Stimulated activated CD4-positive, alpha-beta T cell treated with anti-CD3 and anti-CD28 coated beads, Interleukin-15, amount 100 ng/mL, for 48 hours (primary cell): ENCODE data around the gene PHLDA2.
A peak's percentile ranks its signal among the peaks of the same experiment; 100 is the strongest.
"Not testable (repeated sequence)": the region's sequence is repeated elsewhere in the genome, so short reads cannot be mapped to it uniquely, and the experiment has no call there.

ENCODE experiments used
- DNase-seq, 2 donors: peaks; one replicate each; pipeline ENCODE4 v3.0.0-alpha.2; 2020; ENCODE audit warnings: low read depth in 2 of 2

The PHLDA2 gene

DNA sequence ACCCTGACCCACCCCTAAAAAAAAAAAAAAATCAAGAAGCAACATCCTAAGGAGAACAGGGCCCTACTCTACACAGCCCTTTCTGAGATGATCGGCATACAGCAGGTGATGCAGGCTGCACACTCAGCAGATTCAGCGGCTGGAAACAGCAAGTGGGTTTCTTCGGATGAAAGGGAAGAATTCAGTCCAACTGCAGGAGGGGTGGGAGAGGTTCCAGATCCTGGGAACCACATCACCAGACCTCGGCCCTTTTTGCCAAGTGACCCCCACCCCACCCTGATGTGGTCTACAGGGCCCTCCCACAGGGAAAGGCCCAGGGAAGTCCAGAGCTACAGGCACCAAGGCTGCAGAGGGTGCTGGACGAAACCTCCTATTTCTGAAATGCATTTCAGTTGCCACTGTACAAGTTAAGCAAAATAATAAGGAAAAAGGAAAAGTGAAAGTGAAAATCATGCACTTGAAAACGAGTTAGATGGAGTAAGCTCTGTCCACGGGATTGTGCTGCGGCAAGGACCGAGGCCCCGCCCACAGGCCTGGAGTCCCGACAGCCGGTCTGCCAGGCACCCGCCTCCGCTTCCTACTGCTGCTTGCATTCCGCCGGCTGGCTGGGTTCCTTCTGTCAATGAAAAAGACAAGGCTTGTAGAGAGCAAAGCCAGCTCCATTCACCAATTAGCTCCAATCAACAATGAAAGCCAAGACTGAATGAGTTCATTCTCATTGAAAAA is 16.0 kb upstream of the PHLDA2 start:
- DNase-seq = peak in 1 of 2 donors; percentile 34

DNA sequence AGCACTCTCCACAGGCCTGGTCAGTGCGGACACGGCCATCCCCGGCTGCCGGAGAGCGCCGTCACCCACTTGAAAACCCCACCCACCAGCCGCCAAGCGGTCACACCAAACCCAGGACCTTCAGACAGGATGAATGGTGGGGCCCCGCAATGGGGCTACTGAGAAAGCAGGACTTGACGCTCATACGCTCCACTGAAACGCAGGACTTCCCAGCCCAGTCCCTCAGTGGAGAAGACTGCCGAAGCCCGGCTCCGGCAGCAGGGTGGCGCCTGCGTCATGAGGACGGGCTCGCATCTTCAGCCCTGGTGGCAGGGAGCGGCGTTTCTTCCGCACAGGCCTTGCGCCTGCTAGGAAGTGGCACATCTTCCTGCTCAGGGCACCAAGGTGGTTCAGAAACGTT is 15.3 kb upstream of the PHLDA2 start:
- no peak for DNase-seq

DNA sequence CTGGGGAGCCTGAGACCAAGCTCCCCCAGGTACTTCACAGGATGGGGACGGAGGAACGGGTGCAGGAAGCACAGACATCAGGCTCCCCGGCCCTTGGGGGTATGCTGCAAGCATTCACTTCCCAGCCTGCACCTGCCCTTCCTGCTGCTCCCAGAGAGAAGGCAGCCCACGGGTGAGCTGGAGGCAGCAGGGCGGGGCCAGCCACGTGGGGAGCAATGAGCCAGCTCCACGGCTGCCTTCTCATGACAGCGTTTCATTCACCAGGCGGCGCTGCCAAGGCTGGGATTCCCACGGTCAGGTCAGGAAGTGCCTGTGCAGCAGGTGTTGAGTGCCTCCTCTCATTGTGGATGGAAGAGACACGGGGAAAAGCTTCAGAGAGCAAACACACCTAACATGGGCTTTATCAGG is 14.5 kb upstream of the PHLDA2 start:
- DNase-seq = no peak

DNA sequence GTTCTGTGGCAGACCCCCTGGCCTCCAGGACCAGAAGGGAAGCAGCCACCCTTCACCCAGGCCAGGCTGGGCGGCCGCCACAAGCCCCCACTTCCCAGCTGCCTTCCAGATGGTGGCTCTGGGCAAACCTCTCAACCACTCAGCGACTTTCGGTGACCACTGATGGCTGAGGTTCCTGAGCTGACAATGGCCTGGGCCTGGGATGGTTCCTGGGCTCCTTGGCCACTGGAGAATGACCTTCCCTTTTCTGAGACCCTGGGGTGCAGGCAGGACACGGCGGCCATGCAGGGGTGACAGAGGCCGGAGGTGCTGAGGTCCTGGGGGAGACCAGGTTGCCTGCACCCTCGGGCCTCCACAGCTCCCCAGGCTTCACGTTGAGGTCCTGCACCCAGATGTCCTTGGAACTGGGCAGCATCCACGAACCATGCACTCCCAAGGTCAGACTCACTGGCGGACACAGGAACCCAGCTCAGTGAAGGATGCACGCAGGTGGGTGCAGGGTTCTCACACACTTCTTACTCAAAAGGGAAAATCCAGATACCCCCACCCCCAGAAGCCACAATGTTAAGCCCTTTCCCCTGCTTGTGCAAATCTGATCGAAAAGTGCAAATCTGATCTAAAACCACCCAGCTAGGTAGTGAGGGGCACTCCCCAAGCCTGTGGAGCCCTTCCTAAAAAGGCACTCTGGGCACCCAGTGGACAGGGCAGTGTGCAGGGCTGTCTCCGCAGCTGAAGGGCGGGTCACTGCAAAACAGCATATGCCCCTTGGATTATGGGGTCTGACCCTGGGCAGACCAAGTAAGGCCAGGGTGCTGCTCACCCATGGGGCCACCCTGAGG is 13.9 kb upstream of the PHLDA2 start:
- no peak for DNase-seq

DNA sequence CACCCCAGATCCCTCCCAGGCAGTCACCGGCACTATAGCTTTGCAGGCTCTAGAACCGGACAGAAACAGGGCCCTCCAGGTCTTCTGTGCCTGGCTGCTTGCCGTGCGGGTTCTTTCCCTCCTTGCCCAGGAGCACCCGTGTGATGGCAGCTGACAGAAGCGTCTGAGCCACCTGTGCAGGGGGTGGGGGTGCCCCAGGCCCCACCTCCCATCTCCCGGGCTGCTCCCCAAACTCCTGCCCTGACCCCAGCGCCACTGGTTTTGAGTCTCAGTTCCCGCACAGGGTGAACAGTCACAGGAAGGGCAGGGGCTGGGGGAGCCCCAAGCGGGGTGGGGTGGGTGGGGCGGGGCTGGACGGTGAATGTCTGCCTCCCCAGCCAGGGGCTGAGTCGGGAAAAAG is 13.2 kb upstream of the PHLDA2 start:
- DNase-seq = no peak

DNA sequence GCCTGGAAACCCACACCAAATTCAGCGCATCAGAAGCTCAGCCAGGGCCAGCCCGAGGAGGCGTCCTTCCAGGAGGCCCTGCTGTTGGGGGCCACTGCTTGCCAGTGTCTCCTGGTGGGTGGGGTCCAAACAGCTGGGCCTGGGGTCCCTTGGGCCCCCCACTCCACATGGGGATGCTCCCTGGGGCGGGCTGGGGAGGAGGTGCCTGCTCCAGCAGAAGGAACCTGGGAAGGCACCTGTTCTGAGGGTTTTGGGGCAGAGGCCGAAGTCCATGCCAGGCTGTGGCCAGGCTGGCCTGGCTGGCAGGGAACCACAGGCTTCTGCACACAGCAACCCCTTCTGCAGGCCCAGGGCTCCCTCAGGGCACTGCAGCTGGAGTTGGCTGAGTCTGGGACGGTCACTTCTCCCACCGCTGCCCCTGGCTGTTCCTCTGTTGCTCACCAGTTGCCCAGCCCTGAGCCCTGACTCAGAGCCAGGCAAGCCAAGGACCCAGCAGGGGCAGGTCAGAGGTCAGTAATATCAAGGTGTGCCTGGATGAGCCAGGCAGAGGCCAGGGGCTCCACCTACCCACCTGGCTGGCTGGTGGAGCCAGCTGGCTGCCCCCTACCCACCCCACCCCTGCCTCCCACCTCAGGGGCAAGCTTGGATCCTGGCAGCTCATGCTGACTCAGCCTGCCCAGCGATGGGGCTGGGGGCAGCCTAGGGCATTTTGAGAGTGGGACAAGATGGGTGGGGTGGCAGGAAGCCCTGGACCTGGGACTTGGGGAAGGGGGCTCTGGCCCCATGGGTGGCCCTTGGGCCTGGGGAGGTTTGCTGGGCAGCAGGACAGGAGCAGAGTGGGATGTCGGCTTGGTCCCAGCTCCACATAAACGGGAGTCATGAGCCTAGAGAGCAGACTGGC is 12.0 kb upstream of the PHLDA2 start:
- no peak for DNase-seq

DNA sequence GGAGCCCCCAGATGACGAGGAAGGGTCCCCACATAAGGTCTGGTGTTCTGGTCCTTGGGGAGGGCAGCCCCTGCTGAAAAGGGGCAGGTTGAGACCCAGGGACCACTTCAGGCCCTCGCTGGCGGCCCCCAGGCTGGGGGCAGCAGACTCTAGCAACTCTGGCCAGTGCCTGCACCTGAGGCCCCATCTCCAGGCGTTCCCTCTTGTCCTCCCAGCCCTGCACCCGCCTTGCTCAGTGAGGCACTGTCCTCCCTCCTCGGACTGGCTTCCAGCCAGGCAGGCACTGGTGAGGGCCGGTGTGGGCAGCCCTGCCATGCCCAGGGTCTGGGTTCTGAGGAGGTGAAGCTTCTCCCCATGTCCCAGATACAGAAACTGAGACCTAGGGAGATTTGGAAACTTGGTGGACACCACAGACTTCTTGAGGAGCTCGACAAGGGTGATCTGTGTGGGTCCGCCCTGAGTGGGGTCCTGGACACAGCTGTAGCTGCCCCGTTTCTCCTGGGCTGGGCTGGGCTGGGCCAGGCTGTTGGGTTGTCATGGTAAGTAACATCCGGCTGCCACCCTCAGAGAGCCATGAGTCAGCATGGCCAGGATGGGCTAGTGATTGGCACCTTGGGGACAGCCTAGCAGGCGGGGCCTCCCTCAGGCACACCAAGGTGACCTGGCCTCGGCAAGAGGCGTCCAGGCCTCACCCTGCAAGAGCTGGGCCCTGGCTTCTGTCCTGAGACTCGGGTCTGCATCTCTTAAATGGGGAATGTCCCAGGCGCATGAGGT is 11.1 kb upstream of the PHLDA2 start:
- DNase-seq = no peak

DNA sequence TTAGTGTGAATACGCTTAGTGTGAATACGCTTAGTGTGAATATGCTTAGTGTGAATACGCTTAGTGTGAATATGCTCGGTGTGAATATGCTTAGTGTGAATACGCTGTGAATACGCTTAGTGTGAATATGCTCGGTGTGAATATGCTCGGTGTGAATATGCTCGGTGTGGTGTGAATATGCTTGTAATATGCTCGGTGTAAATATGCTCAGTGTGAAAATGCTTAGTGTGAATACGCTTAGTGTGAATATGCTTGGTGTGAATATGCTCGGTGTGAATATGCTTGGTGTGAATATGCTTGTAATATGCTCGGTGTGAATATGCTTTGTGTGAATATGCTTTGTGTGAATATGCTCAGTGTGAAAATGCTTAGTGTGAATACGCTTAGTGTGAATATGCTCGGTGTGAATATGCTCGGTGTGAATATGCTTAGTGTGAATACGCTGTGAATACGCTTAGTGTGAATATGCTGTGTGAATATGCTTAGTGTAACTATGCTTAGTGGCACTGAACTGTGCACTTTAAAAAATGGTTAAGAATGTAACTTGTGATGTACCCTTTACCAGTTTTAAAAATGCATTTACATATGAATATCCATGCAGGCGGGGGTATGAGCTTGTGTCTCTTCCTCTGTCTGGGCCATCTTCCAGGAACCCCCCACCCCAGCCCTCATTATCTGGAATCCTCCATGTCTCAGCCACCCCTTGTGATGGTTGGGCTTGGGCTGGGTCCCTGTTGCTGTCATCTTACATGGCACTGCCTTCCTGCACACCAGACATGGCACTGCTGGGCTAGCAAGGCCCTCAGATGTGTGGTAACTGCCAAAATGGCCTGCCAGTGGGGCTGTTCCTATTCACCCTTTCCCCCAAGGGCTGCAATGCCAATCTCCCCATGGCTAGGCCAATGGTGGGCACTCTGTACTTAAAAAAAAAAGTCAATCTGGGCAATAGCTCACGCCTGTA is 9.5 kb upstream of the PHLDA2 start:
- DNase-seq = not testable (repeated sequence)

DNA sequence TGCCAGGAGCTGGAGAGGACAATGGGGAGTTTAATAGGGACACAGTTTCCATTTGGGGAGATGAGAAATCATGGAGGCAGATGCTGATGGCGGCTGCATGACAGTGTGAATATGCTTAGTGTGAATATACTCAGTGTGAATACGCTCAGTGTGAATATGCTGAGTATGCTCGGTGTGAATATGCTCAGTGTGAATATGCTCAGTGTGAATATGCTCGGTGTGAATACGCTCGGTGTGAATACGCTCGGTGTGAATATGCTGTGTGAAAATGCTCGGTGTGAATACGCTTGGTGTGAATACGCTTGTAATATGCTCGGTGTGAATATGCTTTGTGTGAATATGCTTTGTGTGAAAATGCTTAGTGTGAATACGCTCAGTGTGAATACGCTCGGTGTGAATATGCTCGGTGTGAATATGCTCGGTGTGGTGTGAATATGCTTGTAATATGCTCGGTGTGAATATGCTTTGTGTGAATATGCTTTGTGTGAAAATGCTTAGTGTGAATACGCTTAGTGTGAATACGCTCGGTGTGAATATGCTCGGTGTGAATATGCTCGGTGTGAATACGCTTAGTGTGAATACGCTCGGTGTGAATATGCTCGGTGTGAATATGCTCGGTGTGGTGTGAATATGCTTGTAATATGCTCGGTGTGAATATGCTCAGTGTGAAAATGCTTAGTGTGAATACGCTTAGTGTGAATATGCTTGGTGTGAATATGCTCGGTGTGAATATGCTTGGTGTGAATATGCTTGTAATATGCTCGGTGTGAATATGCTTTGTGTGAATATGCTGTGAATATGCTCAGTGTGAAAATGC is 8.6 kb upstream of the PHLDA2 start:
- not testable (repeated sequence) for DNase-seq

DNA sequence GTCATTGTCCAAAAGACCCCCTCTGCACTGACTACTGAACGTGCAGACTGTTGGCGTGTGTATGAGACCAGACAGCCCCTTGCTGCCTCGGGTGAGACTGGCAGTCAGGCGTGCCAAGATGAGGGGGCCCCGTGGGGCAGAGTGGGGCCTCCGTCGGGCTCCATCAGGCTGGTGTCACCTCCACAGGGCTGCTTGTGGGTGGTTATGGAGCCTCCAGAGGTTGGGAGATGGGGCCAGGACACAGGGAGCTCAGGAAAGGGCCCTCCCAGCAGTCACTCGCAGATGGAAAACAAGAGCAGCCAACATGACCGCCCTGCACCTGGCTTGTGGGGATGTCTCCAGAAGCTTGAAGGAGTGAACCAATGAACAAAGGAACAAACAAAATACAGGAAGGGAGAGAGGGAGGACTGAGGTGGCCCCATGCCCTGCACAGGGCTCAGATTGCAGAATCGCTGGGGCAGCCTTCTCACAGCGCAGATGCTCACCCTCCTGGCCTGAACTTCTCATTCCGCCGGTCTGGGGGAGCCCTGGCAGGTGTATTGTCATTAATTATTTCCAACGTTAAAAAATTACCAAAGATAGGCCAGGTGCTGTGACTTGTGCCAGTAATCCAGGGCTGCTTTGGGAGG is 5.5 kb upstream of the PHLDA2 start:
- DNase-seq = no peak

DNA sequence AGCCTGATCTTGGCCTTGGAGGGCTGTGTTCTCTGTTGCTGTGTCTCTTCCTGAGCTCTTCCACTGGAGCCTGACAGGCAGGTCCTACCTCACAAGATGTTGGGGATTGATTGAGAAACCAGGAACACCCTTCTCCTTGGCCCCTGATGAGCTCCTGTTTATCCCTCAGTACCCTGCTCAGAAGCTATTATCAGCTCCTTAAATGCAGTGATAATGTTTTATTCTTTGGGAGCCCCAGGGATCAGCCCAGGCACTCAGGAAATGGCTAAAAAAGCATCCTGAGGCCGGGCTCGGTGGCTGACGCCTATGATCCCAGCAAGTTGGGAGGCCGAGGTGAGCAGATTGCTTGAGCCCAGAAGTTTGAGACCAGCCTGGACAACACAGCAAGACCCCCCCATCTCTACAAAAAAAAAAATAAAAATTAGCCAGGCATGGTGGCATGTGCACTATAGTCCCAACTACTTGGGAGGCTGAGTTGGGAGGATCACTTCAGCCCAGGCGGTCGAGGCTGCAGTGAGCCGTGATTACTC is 4.9 kb upstream of the PHLDA2 start:
- no peak for DNase-seq

DNA sequence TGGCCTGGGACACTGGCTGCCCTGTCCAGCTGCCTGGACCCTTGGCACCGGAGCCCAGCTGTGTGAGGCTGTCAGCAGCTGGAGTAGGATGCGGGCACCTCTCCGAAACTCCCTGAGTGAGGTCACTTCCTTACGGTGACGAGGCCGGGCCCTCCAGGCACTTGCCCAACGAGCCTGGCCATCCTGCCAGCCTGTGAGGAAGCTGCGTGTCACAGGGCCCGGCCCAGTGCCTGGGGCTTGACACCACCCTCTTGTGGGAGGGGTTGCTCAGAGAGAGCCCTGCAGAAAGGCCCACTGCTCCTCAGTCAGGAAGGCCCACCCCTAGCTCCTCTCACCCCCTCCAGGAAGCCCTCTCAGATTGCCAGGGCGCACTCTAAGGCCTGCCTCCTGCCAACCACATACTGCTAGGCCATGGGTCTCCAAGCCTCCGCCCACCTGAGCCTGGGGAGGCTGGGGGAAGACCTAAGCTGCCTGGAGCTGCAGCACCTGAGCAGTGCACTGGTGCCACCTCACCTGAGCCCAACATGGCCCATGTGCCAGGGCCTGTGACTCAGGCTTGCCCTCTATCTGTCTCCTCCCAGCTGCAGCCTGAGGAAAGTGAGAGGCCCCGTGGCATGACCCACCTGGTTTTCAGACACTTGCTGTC is 4.3 kb upstream of the PHLDA2 start:
- DNase-seq = peak; percentile 43 to 45

DNA sequence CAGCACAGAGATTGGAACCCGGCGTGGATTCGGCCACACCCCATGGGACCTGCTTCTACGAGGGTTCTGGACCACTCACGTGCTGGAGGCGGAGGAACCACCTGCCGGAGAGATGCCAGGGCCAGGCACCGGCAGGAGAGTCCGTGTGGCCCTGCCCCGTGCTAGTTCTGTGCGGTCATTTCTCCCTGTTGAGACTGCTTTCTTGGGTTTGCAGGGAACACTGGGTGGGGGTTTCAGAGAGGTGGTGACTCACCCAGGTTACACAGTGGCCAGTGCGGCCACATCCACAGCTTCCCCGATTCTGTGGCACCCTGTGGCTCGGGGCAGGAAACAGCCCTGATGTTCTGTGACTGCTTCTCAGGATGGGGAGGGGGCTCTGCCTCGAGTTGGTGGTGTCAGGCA is 3.6 kb upstream of the PHLDA2 start:
- DNase-seq = no peak

DNA sequence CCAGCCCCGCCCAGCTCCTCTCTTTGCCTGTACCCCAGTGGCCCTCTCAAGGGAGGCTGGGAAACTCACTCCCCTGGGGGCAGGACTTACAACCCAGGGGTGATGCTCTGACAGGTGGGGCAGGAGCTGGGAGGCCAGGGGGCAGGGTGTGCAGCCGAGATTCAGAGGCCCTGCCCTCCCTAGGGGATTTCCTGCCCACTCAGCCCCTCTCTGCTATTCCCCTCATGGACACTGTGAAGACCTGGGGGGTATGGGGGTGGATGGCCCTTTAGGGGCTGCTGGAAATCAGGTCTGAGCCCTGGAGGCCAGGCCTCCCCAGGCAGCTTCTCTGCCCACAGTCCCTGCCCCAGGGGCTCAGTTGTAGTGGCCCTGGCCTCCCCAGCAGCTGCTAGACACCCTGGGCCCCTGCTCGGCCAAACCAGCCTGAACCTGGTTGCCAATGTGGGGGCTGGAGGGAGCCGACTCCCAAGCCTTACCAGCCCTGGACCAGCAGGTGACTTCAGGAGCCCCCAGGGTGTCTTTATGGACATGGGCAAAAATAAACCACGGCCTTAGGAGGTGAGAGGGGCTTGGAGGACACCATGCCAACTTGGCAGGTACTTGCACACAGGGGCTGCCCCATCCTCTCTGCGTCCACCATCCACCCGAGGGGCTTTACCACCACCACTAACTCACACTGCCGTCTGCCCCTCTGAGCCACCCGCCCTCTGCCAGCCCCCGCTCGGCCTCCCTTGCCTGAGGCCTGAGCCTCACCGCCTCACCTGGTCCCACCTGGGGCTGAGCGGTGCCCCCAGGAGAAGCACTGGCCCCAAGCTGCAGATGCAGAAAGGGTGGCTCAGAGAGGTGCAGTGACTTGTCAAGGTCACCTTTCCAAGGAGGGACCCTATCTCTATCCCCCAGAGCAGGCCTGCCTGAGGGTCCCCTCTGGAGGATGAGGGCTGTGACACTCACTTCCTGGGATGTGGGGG is 2.8 kb upstream of the PHLDA2 start:
- no peak for DNase-seq

DNA sequence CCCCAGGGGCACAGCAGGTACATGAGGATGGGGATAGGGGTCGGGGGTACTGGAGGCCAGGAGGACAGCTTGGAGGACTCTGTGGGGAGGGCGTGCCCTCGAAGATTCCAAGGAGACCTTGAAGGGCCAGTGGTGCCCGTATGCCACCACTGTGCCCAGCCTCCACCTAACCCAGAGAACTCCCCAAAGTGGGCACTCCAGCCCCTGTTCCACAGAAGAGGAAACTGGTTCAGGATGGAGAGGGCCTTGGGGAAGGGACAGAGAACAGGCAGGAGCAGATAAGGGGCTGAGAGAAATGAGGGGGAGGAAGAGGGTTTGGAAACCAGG is 2.2 kb upstream of the PHLDA2 start:
- DNase-seq = no peak

DNA sequence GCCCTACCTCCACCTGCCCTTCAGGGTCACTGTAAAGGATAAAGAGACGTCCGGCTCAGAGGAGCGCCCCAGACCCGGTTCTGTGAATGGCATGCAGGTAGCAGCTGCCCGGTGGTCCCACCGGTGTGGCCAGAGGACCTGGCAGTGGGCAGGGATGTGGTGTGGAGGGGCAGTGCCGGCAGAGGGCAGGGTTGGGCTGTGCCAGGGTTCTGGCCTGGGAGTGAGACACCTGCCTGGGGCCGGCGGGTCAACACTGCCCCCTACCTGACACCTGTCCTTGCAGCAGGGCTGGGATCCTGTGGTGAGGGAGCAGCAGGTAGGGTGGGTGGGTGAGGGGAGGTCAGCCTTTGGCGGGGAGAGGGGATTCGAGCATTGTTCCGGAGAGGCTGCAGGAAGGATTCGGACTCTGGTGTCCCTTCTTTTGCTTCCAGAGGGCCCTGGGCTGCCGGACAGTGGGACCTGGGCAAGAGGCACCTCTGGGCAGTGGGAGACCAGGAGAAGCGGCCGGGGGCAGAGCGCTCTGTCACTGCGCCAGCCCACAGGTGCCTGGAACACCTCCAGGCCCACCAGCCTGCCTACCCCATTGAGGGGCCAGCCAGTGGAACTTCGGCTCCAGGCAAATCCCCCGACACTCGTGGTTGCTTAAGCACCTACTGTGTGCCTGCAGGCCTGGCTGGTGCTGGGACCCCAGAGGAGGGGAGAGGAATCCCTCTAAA is 1.6 kb upstream of the PHLDA2 start:
- DNase-seq = peak in 1 of 2 donors; percentile 47
